ENCODE data around the gene RASSF5. TPM values are rescaled to one million over a fixed set of nuclear protein-coding genes. Genes with fewer than 3 reads are reported as not detected.

The RASSF5 gene
- polyA plus RNA-seq, 2 of the 4 experiments (the other 2 are of a cell fraction) = 2.0 to 2.2 TPM

GRCh38 chr1:206463137-206463536 is 44.2 kb upstream of the RASSF5 start (continued):
- TF ChIP-seq, protein P1, sequence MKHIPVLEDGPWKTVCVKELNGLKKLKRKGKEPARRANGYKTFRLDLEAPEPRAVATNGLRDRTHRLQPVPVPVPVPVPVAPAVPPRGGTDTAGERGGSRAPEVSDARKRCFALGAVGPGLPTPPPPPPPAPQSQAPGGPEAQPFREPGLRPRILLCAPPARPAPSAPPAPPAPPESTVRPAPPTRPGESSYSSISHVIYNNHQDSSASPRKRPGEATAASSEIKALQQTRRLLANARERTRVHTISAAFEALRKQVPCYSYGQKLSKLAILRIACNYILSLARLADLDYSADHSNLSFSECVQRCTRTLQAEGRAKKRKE (CRISPR knock-in tag; IDR thresholded peaks at IDR 0.05; ENCODE audit: low read depth) = no peak
- TF ChIP-seq FOXS1 (CRISPR knock-in tag; IDR thresholded peaks at IDR 0.05) (no peak), NPAS2 (CRISPR knock-in tag; IDR thresholded peaks at IDR 0.05; ENCODE audit: borderline replicate concordance) (no peak), MYC (IDR thresholded peaks at IDR 0.05; ENCODE audit: borderline replicate concordance, low read length) (no peak), CEBPB (IDR thresholded peaks at IDR 0.05) (no peak), TFCP2L1 (CRISPR knock-in tag; IDR thresholded peaks at IDR 0.05) (no peak), EP300 (IDR thresholded peaks at IDR 0.05) (no peak), JUNB (IDR thresholded peaks at IDR 0.05) (no peak), MAX (IDR thresholded peaks at IDR 0.05) (no peak)

DNA sequence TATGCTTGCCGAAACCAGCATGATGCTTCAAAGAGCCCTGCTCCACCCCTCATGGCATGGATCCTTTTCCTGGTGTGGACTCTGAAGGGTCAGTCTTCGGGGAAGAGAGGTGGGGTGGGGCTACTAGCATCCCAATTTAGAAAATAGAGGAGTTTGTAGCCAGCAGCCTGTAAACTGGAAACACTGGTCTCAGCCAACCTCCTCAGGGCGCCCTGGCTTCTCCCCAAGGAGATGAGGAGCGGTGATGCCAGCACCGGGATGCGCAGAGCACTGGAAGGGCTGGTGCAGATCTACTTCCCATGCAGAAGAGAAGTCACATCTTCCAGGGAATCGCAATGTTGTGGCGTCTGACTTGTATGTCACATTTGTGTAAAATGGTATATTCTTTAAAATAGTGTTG is 43.4 kb upstream of the RASSF5 start:
- no peaks in the 10 kb centered on the region for H3K9me3 ChIP-seq
- H3K4me1 ChIP-seq = peaks cover 12% of the 10 kb centered on the region; the same call in 2 of the 3 replicates
- ATAC-seq (no peak), FAIRE-seq (no peak), DNase-seq (ENCODE audit: low read depth in 1 of 2, low spot score in 1 of 2) (no peak)
- no peak overlapping the region for H3K4me2 ChIP-seq
- TF ChIP-seq BHLHE40 (IDR thresholded peaks at IDR 0.05; ENCODE audit: low read depth, low read length) (no peak), ZFP36 (IDR thresholded peaks at IDR 0.05; ENCODE audit: borderline replicate concordance, partially characterized antibody) (no peak), RNF2 (IDR thresholded peaks at IDR 0.05; ENCODE audit: borderline replicate concordance, low read depth) (no peak), FOSL2 (IDR thresholded peaks at IDR 0.05) (no peak), FOSL2 (CRISPR knock-in tag; IDR thresholded peaks at IDR 0.05) (no peak), ZNF302 (CRISPR knock-in tag; IDR thresholded peaks at IDR 0.05) (no peak), SREBF2 (IDR thresholded peaks at IDR 0.05) (no peak), POLR2A (IDR thresholded peaks at IDR 0.05; ENCODE audit: low read length) (no peak)
- H3K4me3 ChIP-seq = no peak overlapping the region
- CTCF ChIA-PET = interaction anchor here (3.8 to 6.7 kb wide), 2 partner anchors 8 to 15 kb away, joined by 54 to 73 read pairs; partner anchors contain the start of gene IKBKE
- POLR2A ChIA-PET = no interaction called here
- 94% methylated on average over 8 of the region's 8 CpGs for WGBS (ENCODE audit: missing lambda C conversion rate)
- no peak overlapping the region for H3K27ac ChIP-seq

- FAIRE-seq (no peak), ATAC-seq (peak in 1 of 2 experiments; percentile 14; a peak in 1 of 6 replicates), DNase-seq (ENCODE audit: low read depth in 1 of 2, low spot score in 1 of 2) (peak in 1 of 2 experiments; percentile 55)
- H3K9me3 ChIP-seq = no peaks in the 10 kb centered on the region
- H3K27ac ChIP-seq = peak overlapping the region; percentile 17 to 24; a peak in 1 of 6 replicates
- 71% methylated on average over 4 of the region's 4 CpGs for WGBS (ENCODE audit: missing lambda C conversion rate)
- ChIA-PET CTCF (interaction anchor here (0.8 to 3.9 kb wide), 4 partner anchors 15 to 448 kb away, joined by 3 to 20 read pairs (median 3); no protein-coding TSS in a partner anchor), POLR2A (no interaction called here)
- H3K4me2 ChIP-seq = 0 out of 3 replicates have a peak overlapping the region, but pooled peaks have one; percentile 6
- H3K4me3 ChIP-seq = no peak overlapping the region
- peaks cover 18% of the 10 kb centered on the region for H3K4me1 ChIP-seq
- no peak for TF ChIP-seq MAFK (IDR thresholded peaks at IDR 0.05; ENCODE audit: partially characterized antibody)
- TF ChIP-seq, protein P2, sequence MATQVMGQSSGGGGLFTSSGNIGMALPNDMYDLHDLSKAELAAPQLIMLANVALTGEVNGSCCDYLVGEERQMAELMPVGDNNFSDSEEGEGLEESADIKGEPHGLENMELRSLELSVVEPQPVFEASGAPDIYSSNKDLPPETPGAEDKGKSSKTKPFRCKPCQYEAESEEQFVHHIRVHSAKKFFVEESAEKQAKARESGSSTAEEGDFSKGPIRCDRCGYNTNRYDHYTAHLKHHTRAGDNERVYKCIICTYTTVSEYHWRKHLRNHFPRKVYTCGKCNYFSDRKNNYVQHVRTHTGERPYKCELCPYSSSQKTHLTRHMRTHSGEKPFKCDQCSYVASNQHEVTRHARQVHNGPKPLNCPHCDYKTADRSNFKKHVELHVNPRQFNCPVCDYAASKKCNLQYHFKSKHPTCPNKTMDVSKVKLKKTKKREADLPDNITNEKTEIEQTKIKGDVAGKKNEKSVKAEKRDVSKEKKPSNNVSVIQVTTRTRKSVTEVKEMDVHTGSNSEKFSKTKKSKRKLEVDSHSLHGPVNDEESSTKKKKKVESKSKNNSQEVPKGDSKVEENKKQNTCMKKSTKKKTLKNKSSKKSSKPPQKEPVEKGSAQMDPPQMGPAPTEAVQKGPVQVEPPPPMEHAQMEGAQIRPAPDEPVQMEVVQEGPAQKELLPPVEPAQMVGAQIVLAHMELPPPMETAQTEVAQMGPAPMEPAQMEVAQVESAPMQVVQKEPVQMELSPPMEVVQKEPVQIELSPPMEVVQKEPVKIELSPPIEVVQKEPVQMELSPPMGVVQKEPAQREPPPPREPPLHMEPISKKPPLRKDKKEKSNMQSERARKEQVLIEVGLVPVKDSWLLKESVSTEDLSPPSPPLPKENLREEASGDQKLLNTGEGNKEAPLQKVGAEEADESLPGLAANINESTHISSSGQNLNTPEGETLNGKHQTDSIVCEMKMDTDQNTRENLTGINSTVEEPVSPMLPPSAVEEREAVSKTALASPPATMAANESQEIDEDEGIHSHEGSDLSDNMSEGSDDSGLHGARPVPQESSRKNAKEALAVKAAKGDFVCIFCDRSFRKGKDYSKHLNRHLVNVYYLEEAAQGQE (IDR thresholded peaks at IDR 0.05) = no peak
- no peak for TF ChIP-seq HDAC2 (IDR thresholded peaks at IDR 0.05)
- TF ChIP-seq EP300 (IDR thresholded peaks at IDR 0.05) = no peak
Observed at GRCh38 chr1:206464456-206464964, 42.8 kb upstream of the RASSF5 start.
